GM12875 (cell line): ENCODE measurements around the gene PRSS3.
"Not testable (repeated sequence)": the region's sequence is repeated elsewhere in the genome, so short reads cannot be mapped to it uniquely, and the experiment has no call there.

Experiments
- H3K4me3 ChIP-seq: one replicate; pipeline ENCODE4 v1.5.1; 2011; ENCODE audit warnings: low read depth, low read length, control low read depth
- TF ChIP-seq, protein P1 (sequence below): IDR thresholded peaks from 2 replicates; pipeline ENCODE4 v1.5.1; 2011; ENCODE audit warnings: low read depth, mild to moderate bottlenecking, control low read depth, inconsistent platforms, low read length, moderate library complexity, borderline replicate concordance; ENCODE audit not compliant: insufficient read depth

The PRSS3 gene

DNA sequence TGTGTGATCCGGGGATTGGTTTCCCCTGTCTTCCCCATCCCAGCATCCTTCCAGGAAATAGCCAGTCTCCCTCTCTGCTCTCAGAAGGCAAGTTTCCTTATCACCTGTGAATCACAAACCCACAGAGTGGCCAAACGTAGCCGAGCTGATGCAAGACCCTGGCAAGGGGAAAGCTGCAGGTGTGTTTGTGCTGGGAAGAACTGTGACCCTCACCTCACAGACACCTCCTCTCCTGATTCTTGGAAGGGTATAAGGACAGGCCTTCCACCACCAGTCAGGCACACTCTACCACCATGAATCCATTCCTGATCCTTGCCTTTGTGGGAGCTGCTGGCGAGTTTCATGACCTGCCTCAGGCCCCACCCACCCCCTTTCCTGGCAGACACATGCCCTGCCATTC is at the start of gene PRSS3:
Gene PRSS3 (plus strand): TSS at position 281 of the 400 bp plus-strand sequence. CDS start 13 bp downstream, at position 294.
- TF ChIP-seq, protein P1, sequence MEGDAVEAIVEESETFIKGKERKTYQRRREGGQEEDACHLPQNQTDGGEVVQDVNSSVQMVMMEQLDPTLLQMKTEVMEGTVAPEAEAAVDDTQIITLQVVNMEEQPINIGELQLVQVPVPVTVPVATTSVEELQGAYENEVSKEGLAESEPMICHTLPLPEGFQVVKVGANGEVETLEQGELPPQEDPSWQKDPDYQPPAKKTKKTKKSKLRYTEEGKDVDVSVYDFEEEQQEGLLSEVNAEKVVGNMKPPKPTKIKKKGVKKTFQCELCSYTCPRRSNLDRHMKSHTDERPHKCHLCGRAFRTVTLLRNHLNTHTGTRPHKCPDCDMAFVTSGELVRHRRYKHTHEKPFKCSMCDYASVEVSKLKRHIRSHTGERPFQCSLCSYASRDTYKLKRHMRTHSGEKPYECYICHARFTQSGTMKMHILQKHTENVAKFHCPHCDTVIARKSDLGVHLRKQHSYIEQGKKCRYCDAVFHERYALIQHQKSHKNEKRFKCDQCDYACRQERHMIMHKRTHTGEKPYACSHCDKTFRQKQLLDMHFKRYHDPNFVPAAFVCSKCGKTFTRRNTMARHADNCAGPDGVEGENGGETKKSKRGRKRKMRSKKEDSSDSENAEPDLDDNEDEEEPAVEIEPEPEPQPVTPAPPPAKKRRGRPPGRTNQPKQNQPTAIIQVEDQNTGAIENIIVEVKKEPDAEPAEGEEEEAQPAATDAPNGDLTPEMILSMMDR = no peak
- no peak within 1 kb of the TSS for H3K4me3 ChIP-seq

DNA sequence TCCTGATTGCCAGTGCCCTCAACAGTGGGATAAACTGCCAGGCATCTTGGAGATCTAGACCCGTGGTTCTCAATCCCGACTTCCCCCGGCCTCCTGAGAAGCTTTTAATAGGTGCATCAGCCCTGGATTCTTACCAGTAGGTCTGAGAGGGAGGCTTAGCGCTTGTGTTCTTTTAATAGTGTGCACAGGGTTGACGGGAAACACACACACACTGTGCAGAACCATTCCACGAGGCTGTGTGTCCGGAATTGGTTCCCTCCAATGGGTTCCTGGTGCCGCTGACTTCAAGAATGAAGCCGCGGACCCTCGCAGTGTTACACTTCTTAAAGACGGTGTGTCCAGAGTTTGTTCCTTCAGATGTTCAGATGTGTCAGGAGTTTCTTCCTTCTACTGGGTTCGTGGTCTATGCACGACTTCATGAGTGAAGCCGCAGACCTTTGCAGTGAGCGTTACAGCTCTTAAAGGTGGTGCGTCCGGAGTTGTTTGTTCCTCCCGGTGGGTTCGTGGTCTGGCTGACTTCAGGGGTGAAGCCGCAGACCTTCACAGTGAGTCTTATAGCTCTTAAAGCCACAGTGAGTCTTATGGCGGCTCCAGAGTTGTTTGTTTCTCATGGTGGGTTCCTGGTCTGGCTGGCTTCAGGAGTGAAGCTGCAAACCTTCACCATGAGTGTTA is 46.6 kb upstream of the PRSS3 start:
- H3K4me3 ChIP-seq = no peak overlapping the region
- TF ChIP-seq, protein P1 = no peak

DNA sequence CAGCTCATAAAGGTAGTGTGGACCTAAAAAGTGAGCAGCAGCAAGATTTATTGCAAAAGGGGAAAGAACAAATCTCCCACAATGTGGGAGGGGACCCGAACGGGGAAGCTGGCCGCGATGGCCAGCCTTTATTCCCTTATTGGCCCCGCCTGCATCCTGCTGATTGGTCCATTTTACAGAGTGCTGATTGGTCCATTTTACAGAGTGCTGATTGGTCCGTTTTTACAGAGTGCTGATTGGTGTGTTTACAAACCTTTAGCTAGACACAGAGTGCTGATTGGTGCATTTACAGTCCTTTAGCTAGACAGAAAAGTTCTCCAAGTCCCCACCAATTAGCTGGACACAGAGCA is 46.1 kb upstream of the PRSS3 start:
- not testable (repeated sequence) for H3K4me3 ChIP-seq

DNA sequence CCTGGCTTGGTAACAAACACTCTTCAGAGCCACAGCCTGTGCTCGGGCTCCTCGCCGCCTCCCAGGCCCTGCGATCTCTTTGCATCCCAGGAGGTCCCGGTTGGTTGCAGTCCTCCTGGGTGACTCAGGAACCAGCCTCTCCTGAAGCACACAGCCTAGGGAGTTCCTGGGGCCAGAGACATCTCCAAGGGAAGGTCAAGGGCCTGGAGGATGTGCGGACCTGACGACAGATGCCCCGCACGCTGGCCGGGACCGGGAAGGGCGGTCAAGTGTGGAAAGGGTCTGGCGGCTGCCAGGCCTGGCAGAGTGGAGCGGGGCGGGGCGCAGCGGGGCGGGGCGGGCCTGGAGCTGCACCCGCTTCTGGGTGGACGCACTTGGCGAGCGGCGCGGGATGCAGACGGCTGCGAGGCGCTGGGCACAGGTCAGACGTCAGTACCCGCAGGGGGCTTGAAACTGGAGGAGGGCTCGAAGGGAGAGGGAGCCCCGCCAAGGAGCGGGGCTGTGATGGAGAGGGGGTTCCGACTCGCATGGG is 45.0 kb upstream of the PRSS3 start:
- H3K4me3 ChIP-seq = no peak overlapping the region
- TF ChIP-seq, protein P1 = no peak

DNA sequence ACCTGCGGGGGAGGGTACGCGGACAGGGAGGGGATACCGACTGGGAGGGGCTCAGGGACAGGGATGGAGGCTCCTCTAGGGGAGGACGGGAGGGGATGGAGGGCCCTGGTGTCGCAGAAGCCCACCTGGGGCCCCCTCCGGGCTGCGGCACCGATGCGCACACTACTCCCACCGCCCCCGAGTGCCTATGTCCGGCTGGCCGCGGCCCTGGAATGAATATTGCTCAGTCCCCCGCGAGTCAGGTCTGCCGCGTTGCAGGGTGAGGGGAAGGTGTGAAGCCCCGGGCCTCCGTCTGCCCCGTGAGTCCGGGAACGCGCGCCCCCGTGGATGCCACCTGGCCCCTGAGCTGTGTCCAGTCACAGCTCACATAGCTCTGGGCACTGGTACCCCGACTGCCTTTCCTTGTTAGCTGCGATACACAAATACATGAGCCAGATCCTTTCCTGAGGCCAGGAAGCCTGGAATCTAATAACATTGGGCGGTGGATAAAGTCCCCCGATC is 44.5 kb upstream of the PRSS3 start:
- H3K4me3 ChIP-seq = no peak overlapping the region
- TF ChIP-seq, protein P1 = no peak

DNA sequence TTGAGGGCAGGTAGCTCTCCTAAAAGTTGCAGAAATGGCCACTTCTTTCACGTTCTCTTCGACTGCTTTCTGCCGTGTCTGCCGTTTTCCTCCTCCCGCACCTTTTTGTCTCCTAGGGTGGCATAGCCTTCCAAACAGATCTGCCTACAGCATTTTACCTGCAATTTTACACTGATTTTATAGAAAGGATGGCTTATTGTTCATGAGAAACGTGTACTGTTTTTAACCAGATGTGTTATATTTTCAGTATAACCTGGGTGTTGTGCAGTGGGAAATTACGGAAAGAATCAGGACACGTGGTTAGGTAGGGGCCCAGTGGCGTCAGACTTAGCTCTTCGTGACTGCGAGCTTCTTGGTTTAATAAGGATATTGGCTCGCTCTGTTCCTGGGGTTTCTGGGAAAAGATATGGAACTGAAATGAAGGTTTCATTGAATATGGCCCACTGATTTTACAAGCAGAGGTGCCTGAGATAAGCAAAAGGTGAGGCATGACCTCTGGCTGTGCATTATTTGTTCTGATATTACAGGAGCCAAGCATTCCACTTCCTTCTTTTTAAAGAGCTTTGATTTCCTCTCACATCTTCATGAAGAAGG is 43.7 kb upstream of the PRSS3 start:
- H3K4me3 ChIP-seq = no peak overlapping the region
- TF ChIP-seq, protein P1 = no peak

DNA sequence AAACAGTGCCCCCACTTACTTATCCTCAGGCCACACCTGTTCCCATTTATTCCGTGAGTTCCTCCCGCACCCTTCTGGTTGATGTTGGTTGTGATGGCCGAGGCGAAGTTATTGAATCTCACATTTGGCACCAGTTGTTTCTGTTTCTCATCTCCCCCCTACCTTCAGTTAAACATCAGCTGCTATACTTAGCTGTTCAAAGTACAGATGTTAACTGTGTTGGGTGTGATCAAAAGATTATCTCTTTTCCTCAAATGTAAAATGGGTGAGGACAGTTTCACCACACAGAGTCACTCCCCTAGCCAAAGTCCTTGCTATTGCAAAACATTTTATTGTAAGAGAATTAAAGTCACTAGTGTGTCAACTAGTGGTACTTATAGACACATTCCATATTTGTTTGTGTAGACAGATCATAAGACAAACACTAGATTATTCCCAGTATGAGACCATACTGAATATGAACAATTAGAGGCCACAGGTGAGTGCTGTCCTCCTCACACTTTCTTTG is 43.2 kb upstream of the PRSS3 start:
- TF ChIP-seq, protein P1 = no peak
- no peak overlapping the region for H3K4me3 ChIP-seq

DNA sequence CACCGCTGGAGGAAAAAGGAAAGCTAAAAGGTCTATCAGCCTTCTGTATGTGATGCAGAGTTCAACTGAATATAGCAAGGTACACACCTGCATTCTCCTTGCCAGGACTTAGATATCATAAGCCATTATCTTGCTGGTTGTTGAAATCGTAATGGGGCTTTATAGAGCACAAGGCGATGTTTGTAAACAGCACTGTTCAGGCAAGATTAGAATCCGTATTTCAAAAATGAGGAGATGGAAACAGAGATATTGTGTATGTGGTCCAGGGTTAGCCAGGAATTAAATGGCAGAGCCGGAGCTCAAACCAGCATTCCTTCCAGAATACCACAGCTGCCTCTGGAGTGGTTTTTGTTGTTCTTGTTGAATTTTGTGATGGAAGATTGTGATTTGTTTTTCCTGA is 42.6 kb upstream of the PRSS3 start:
- H3K4me3 ChIP-seq = not testable (repeated sequence)

DNA sequence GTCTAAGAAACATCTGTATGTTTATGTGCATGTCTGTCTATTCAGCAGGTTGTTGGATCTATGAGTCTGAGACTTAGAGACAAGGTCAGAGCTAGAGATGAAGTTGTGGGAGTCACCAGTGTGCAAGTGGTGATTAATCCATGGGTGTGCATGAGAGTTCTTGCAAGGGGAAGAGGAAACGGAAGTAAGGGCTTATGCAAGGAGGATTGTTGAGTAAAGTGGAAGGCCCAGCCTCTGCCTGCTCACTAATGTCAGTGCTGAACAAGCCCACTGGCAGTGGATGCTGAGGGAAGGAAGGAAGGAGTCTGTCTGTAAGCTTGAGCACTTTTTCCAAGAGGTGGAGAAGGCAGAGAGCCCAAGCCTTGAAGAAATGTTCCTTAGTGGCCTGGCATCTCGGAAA is 35.7 kb upstream of the PRSS3 start:
- H3K4me3 ChIP-seq = not testable (repeated sequence)
